Lower leg skin (tissue), 3 donors: Measurements from ENCODE around the gene HGS.

ENCODE experiments used
- POLR2A ChIP-seq, 2 donors: fragments of 450-650 bp; IDR thresholded peaks; one replicate each; pipeline ENCODE4 v1.6.1; 2016 to 2017; ENCODE audit warnings: antibody characterized with exemption in 2 of 2, mild to moderate bottlenecking in 1 of 2, moderate library complexity in 1 of 2
- TF ChIP-seq, protein P1 (sequence below), 3 donors: fragments of 450-650 bp; IDR thresholded peaks; one replicate each; pipeline ENCODE4 v1.5.1; 2016; ENCODE audit warnings: antibody characterized with exemption in 3 of 3, mild to moderate bottlenecking in 3 of 3, moderate library complexity in 2 of 3

DNA sequence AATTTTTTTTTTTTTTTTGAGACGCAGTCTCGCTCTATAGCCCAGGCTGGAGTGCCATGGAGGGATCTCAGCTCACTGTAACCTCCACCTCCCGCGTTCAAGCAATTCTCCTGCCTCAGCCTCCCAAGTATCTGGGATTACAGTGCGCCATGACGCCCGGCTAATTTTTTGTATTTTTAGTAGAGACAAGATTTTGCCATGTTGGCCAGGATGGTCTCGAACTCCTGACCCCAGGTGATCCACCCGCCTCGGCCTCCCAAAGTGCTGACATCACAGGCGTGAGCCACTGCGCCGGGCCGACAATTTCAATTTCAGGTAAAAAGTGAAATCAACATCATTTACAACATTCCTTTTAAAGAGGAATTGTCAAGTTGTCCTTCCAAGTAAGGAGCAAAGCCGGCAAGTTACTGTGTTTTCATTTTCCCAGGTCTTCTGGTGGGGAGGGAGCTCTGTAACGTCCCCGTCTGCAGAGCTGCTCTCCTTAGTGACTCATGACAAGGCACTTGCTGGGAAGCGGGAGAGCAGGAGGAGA, 47.8 kb upstream of the HGS start:
- TF ChIP-seq, protein P1, sequence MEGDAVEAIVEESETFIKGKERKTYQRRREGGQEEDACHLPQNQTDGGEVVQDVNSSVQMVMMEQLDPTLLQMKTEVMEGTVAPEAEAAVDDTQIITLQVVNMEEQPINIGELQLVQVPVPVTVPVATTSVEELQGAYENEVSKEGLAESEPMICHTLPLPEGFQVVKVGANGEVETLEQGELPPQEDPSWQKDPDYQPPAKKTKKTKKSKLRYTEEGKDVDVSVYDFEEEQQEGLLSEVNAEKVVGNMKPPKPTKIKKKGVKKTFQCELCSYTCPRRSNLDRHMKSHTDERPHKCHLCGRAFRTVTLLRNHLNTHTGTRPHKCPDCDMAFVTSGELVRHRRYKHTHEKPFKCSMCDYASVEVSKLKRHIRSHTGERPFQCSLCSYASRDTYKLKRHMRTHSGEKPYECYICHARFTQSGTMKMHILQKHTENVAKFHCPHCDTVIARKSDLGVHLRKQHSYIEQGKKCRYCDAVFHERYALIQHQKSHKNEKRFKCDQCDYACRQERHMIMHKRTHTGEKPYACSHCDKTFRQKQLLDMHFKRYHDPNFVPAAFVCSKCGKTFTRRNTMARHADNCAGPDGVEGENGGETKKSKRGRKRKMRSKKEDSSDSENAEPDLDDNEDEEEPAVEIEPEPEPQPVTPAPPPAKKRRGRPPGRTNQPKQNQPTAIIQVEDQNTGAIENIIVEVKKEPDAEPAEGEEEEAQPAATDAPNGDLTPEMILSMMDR (IDR thresholded peaks at IDR 0.05): no peak
- no peak for TF ChIP-seq POLR2A (IDR thresholded peaks at IDR 0.05)
